GM23338 (cell line): Measurements from ENCODE around the gene FOXM1. TPM values are rescaled to one million over a fixed set of nuclear protein-coding genes. Genes with fewer than 3 reads are reported as not detected.
A peak's percentile ranks its signal among the peaks of the same experiment; 100 is the strongest.

ENCODE experiments used
- ATAC-seq: fragments of 200-7000 bp; cut with Tn5 transposase; 3 replicates; pipeline ENCODE4 v1.9.1; 2020
- DNase-seq: peaks from one replicate; pipeline ENCODE4 v3.0.0-alpha.2; 2015; ENCODE audit warnings: low spot score
- H2AFZ ChIP-seq: fragments of 200-600 bp; sonication (generic); 2 replicates; pipeline ENCODE4 v1.8.0; 2016; ENCODE audit warnings: antibody characterized with exemption, mild to moderate bottlenecking, moderate library complexity
- H3F3A ChIP-seq: fragments of 200-600 bp; sonication (generic); replicated peaks from 2 replicates; pipeline ENCODE4 v1.8.0; 2017; ENCODE audit warnings: antibody characterized with exemption, mixed run types, low read depth
- H3K27ac ChIP-seq: fragments of 200-600 bp; sonication (generic); 2 replicates; pipeline ENCODE4 v1.6.1; 2016; ENCODE audit warnings: low read depth
- H3K27me3 ChIP-seq: fragments of 200-600 bp; sonication (generic); 2 replicates; pipeline ENCODE4 v1.8.0; 2016; ENCODE audit warnings: mild to moderate bottlenecking, mixed run types, moderate library complexity; ENCODE audit not compliant: insufficient read depth
- H3K36me3 ChIP-seq: fragments of 200-600 bp; sonication (generic); 2 replicates; pipeline ENCODE4 v1.8.0; 2016; ENCODE audit warnings: mild to moderate bottlenecking; ENCODE audit not compliant: insufficient read depth
- H3K4me1 ChIP-seq: fragments of 200-600 bp; sonication (generic); 2 replicates; pipeline ENCODE4 v1.8.0; 2016; ENCODE audit warnings: mild to moderate bottlenecking, moderate library complexity; ENCODE audit not compliant: insufficient read depth
- H3K4me2 ChIP-seq: fragments of 200-600 bp; sonication (generic); 2 replicates; pipeline ENCODE4 v1.7.1; 2017; ENCODE audit warnings: mixed run types
- H3K4me3 ChIP-seq: fragments of 200-600 bp; sonication (generic); 2 replicates; pipeline ENCODE4 v1.6.1; 2016; ENCODE audit warnings: mixed run types
- H3K79me2 ChIP-seq: fragments of 200-600 bp; sonication (generic); replicated peaks from 2 replicates; pipeline ENCODE4 v1.8.0; 2017; ENCODE audit warnings: mild to moderate bottlenecking; ENCODE audit not compliant: insufficient read depth
- H3K9me2 ChIP-seq: fragments of 200-600 bp; sonication (generic); 2 replicates; pipeline ENCODE4 v1.8.0; 2017; ENCODE audit not compliant: insufficient read depth
- H4K20me1 ChIP-seq: fragments of 200-600 bp; sonication (generic); replicated peaks from 2 replicates; pipeline ENCODE4 v1.8.0; 2017; ENCODE audit warnings: mild to moderate bottlenecking; ENCODE audit not compliant: insufficient read depth
- H3K27ac Mint-ChIP-seq: 2 replicates; pipeline ENCODE4 v1.8.0; 2020; ENCODE audit warnings: inconsistent platforms, mild to moderate bottlenecking, moderate library complexity, mixed read lengths
- H3K27me3 Mint-ChIP-seq: 3 replicates; pipeline ENCODE4 v1.8.0; 2022; ENCODE audit warnings: low read depth, mild to moderate bottlenecking, moderate library complexity, mixed read lengths, inconsistent platforms; ENCODE audit not compliant: insufficient read depth, poor library complexity
- H3K36me3 Mint-ChIP-seq: 3 replicates; pipeline ENCODE4 v1.8.0; 2021; ENCODE audit warnings: low read depth, mild to moderate bottlenecking, inconsistent platforms, moderate library complexity, mixed read lengths
- H3K4me1 Mint-ChIP-seq: 3 replicates; pipeline ENCODE4 v1.8.0; 2020; ENCODE audit warnings: mild to moderate bottlenecking, inconsistent platforms, mixed read lengths
- H3K4me3 Mint-ChIP-seq: 3 replicates; pipeline ENCODE4 v1.8.0; 2021; ENCODE audit warnings: moderate library complexity, mild to moderate bottlenecking, inconsistent platforms, mixed read lengths
- H3K9me3 Mint-ChIP-seq: 3 replicates; pipeline ENCODE4 v1.8.0; 2020; ENCODE audit warnings: moderate library complexity, mild to moderate bottlenecking, inconsistent platforms, mixed read lengths
- CREB1 ChIP-seq: fragments of 250-450 bp; sonication (Bioruptor Pico); IDR thresholded peaks from 2 replicates; pipeline ENCODE4 v1.5.0; 2020; ENCODE audit warnings: low read depth, mild to moderate bottlenecking, moderate library complexity
- ETS1 ChIP-seq: IDR thresholded peaks from 2 replicates; pipeline ENCODE4 v1.6.1; 2016; ENCODE audit warnings: antibody characterized with exemption
- EZH2 ChIP-seq: fragments of 200-600 bp; sonication (generic); IDR thresholded peaks from one replicate; pipeline ENCODE4 v1.8.0; 2017; ENCODE audit warnings: antibody characterized with exemption, mild to moderate bottlenecking, low read depth; ENCODE audit not compliant: unreplicated experiment
- EZH2phosphoT487 ChIP-seq: fragments of 200-600 bp; sonication (generic); IDR thresholded peaks from one replicate; pipeline ENCODE4 v1.8.1; 2018; ENCODE audit warnings: antibody characterized with exemption; ENCODE audit not compliant: unreplicated experiment
- JUNB ChIP-seq: IDR thresholded peaks from one replicate; pipeline ENCODE4 v1.6.1; 2016; ENCODE audit warnings: antibody characterized with exemption; ENCODE audit not compliant: unreplicated experiment
- NANOG ChIP-seq: IDR thresholded peaks from 2 replicates; pipeline ENCODE4 v1.6.1; 2016; ENCODE audit warnings: antibody characterized with exemption, borderline replicate concordance
- POLR2AphosphoS5 ChIP-seq: IDR thresholded peaks from 2 replicates; pipeline ENCODE4 v1.6.1; 2016; ENCODE audit warnings: antibody characterized with exemption, low read depth
- REST ChIP-seq: IDR thresholded peaks from one replicate; pipeline ENCODE4 v1.6.1; 2018; ENCODE audit warnings: antibody characterized with exemption; ENCODE audit not compliant: unreplicated experiment
- STAT1 ChIP-seq: IDR thresholded peaks from one replicate; pipeline ENCODE4 v1.6.1; 2016; ENCODE audit warnings: antibody characterized with exemption; ENCODE audit not compliant: unreplicated experiment
- ZNF114 ChIP-seq: fragments of 250-450 bp; sonication (Bioruptor Pico); IDR thresholded peaks from 2 replicates; pipeline ENCODE4 v1.5.0; 2020; ENCODE audit warnings: mild to moderate bottlenecking, moderate library complexity
- ZNF331 ChIP-seq: fragments of 250-450 bp; sonication (Bioruptor Pico); IDR thresholded peaks from 2 replicates; pipeline ENCODE4 v1.5.0; 2020; ENCODE audit warnings: low read depth, mild to moderate bottlenecking, moderate library complexity
- polyA plus RNA-seq: library from polyadenylated mRNA; unstranded; fragments of >200 nt; fragmentation: Nextera tagmentation; extraction: Ambion mirVana; gene quantifications from 2 replicates; pipeline ENCODE4 v1.2.1, GENCODE V29; 2016
- total RNA-seq: library from RNA; depleted of rRNA; stranded (reverse); fragments of >200 nt; shearing (Covaris generic); gene quantifications from 2 replicates; pipeline ENCODE4 v1.2.3, GENCODE V29; 2014

FOXM1 gene
- total and polyA plus RNA-seq, 2 experiments from 2014 or later: 31.0 to 98.1 TPM

- TF ChIP-seq REST: no peak
Observed at GRCh38 chr12:2886768-2887450, 9.9 kb upstream of the FOXM1 start (continued).

- H3K4me3 Mint-ChIP-seq: no peak overlapping the region; the same call in 2 of the 3 replicates
- Histone ChIP-seq H3K27ac (peak overlapping the region; percentile 47), H3F3A (peaks cover 35% of the 10 kb centered on the region)
Observed at GRCh38 chr12:2884810-2885209, 7.8 kb upstream of the FOXM1 start.

GRCh38 chr12:2879853-2880252 lies 2.9 kb upstream of the FOXM1 start:
- peaks cover 87% of the 10 kb centered on the region for H3K79me2 ChIP-seq
- H3K27ac ChIP-seq: 0 out of 2 replicates have a peak overlapping the region, but pooled peaks have one; percentile 61
- H3K27me3 ChIP-seq: no peaks in the 10 kb centered on the region
- H3K4me3 Mint-ChIP-seq: peak overlapping the region; percentile 93; the same call in 1 of the 3 replicates
- no peak overlapping the region for H3K27ac Mint-ChIP-seq
- no peaks in the 10 kb centered on the region for H3K9me3 Mint-ChIP-seq
- ATAC-seq (no peak), DNase-seq (no peak)
- peaks cover 29% of the 10 kb centered on the region for H3K4me1 ChIP-seq
- H3K36me3 ChIP-seq: peaks cover 10% of the 10 kb centered on the region; the same call in 1 of the 2 replicates
- no peaks in the 10 kb centered on the region for H3K9me2 ChIP-seq
- H3K4me2 ChIP-seq: peak overlapping the region; percentile 65; the same call in 1 of the 2 replicates
- H4K20me1 ChIP-seq: peaks cover 31% of the 10 kb centered on the region
- H3K4me1 Mint-ChIP-seq: peaks cover 30% of the 10 kb centered on the region
- H2AFZ ChIP-seq: no peak overlapping the region
- H3K4me3 ChIP-seq: no peak overlapping the region
- H3K36me3 Mint-ChIP-seq: peaks cover 32% of the 10 kb centered on the region
- H3K27me3 Mint-ChIP-seq: peaks cover 8% of the 10 kb centered on the region
- peaks cover 43% of the 10 kb centered on the region for H3F3A ChIP-seq
- TF ChIP-seq ZNF114 (CRISPR knock-in tag) (no peak), NANOG (no peak), POLR2AphosphoS5 (no peak), ETS1 (no peak), JUNB (no peak), CREB1 (no peak), EZH2 (no peak), EZH2phosphoT487 (no peak), STAT1 (no peak), ZNF331 (no peak)

More at GRCh38 chr12:2884810-2885209, 7.8 kb upstream of the FOXM1 start:
- Mint-ChIP-seq H3K27ac (peak overlapping the region; percentile 28; the same call in 1 of the 2 replicates), H3K36me3 (peaks cover 53% of the 10 kb centered on the region), H3K9me3 (peaks cover 3% of the 10 kb centered on the region; the same call in 1 of the 3 replicates), H3K27me3 (peaks cover 15% of the 10 kb centered on the region), H3K4me1 (peaks cover 14% of the 10 kb centered on the region)
- Histone ChIP-seq H3K9me2 (no peaks in the 10 kb centered on the region), H3K27me3 (no peaks in the 10 kb centered on the region), H2AFZ (no peak overlapping the region), H4K20me1 (peaks cover 46% of the 10 kb centered on the region), H3K36me3 (peaks cover 32% of the 10 kb centered on the region), H3K4me3 (no peak overlapping the region), H3K79me2 (peaks cover 51% of the 10 kb centered on the region), H3K4me1 (peaks cover 6% of the 10 kb centered on the region), H3K4me2 (no peak overlapping the region)
- no peak for TF ChIP-seq JUNB
- DNase-seq (no peak), ATAC-seq (no peak)
